Trophoblast cell (in vitro differentiated cells and primary cell): Measurements from ENCODE around the gene COL23A1.
A peak's percentile ranks its signal among the peaks of the same experiment; 100 is the strongest.

ENCODE experiments used
- DNase-seq, 2 donors: peaks; one replicate each; pipeline ENCODE4 v3.0.0-alpha.2; 2016
- H2AFZ ChIP-seq: 2 replicates; pipeline ENCODE4 v1.6.1; 2013; ENCODE audit warnings: low read length, moderate library complexity, mild to moderate bottlenecking; ENCODE audit not compliant: insufficient read depth, poor library complexity
- H2AK5ac ChIP-seq: 2 replicates; pipeline ENCODE4 v1.6.1; 2013; ENCODE audit warnings: mild to moderate bottlenecking, low read length
- H2BK120ac ChIP-seq: 2 replicates; pipeline ENCODE4 v1.6.1; 2013; ENCODE audit warnings: low read length, mild to moderate bottlenecking, moderate library complexity; ENCODE audit not compliant: insufficient read depth, poor library complexity
- H2BK12ac ChIP-seq: 2 replicates; pipeline ENCODE4 v1.6.1; 2013; ENCODE audit warnings: mild to moderate bottlenecking, low read length, moderate library complexity
- H2BK5ac ChIP-seq: 2 replicates; pipeline ENCODE4 v1.6.1; 2013; ENCODE audit warnings: low read length, low read depth, moderate library complexity, mild to moderate bottlenecking; ENCODE audit not compliant: poor library complexity
- H3K14ac ChIP-seq: 2 replicates; pipeline ENCODE4 v1.6.1; 2013; ENCODE audit warnings: mild to moderate bottlenecking, low read length
- H3K18ac ChIP-seq: 2 replicates; pipeline ENCODE4 v1.6.1; 2013; ENCODE audit warnings: mild to moderate bottlenecking, low read length
- H3K23ac ChIP-seq: 2 replicates; pipeline ENCODE4 v1.6.1; 2013; ENCODE audit warnings: low read length
- H3K27ac ChIP-seq: 2 replicates; pipeline ENCODE4 v1.5.1; 2013; ENCODE audit warnings: low read depth, mild to moderate bottlenecking, inconsistent platforms, low read length, moderate library complexity
- H3K27me3 ChIP-seq: 2 replicates; pipeline ENCODE4 v1.6.1; 2013; ENCODE audit warnings: inconsistent platforms, mild to moderate bottlenecking, low read length, moderate library complexity; ENCODE audit not compliant: insufficient read depth
- H3K36me3 ChIP-seq, 2 experiments: 1 replicate in 1 of 2; 2 replicates in 1 of 2; pipeline ENCODE4 v1.6.1; 2013; ENCODE audit warnings: low read length in 2 of 2, mild to moderate bottlenecking in 2 of 2, moderate library complexity in 1 of 2; ENCODE audit not compliant: insufficient read depth in 2 of 2, control insufficient read depth in 1 of 2
- H3K4ac ChIP-seq: 2 replicates; pipeline ENCODE4 v1.6.1; 2013; ENCODE audit warnings: low read depth, mild to moderate bottlenecking, low read length, moderate library complexity
- H3K4me1 ChIP-seq, 2 experiments: 1 replicate in 1 of 2; 2 replicates in 1 of 2; pipeline ENCODE4 v1.6.1; 2013; ENCODE audit warnings: low read length in 2 of 2, mild to moderate bottlenecking in 2 of 2, moderate library complexity in 1 of 2; ENCODE audit not compliant: insufficient read depth in 2 of 2, control insufficient read depth in 1 of 2
- H3K4me2 ChIP-seq: 2 replicates; pipeline ENCODE4 v1.6.1; 2013; ENCODE audit warnings: inconsistent platforms, mild to moderate bottlenecking, low read length, moderate library complexity
- H3K4me3 ChIP-seq: 2 replicates; pipeline ENCODE4 v1.5.1; 2013; ENCODE audit warnings: mild to moderate bottlenecking, low read depth, low read length, inconsistent platforms
- H3K79me1 ChIP-seq: one replicate; pipeline ENCODE4 v1.6.1; 2013; ENCODE audit warnings: low read length
- H3K79me2 ChIP-seq: 2 replicates; pipeline ENCODE4 v1.6.1; 2013; ENCODE audit warnings: low read length, mild to moderate bottlenecking; ENCODE audit not compliant: control insufficient read depth, insufficient read depth, poor library complexity
- H3K9ac ChIP-seq: 2 replicates; pipeline ENCODE4 v1.6.1; 2013; ENCODE audit warnings: mild to moderate bottlenecking, low read length
- H3K9me3 ChIP-seq: 2 replicates; pipeline ENCODE4 v1.6.1; 2013; ENCODE audit warnings: low read depth, mild to moderate bottlenecking, control low read depth, inconsistent platforms, low read length; ENCODE audit not compliant: insufficient read depth
- H4K12ac ChIP-seq: 2 replicates; pipeline ENCODE4 v1.6.1; 2013; ENCODE audit warnings: low read depth, mild to moderate bottlenecking, low read length, moderate library complexity
- H4K8ac ChIP-seq: 2 replicates; pipeline ENCODE4 v1.6.1; 2013; ENCODE audit warnings: low read depth, mild to moderate bottlenecking, low read length, moderate library complexity
- H4K91ac ChIP-seq: one replicate; pipeline ENCODE4 v1.6.1; 2013; ENCODE audit warnings: low read depth, mild to moderate bottlenecking, low read length, moderate library complexity
- WGBS: extraction: QIAGEN DNeasy Blood & Tissue Kit; methylation state at CpG from one replicate; pipeline ENCODE4 v1.1.7; 2013; ENCODE audit warnings: missing lambda C conversion rate; ENCODE audit not compliant: insufficient read length, insufficient coverage; ENCODE audit errors: extremely low coverage; 5-methylcytosine and 5-hydroxymethylcytosine counted together

Gene COL23A1

GRCh38 chr5:178314961-178315820, 275.0 kb downstream of the COL23A1 start:
- Histone ChIP-seq H3K27ac (no peak overlapping the region), H3K4me3 (no peak overlapping the region), H3K14ac (no peak overlapping the region), H3K4ac (no peak overlapping the region), H3K27me3 (no peaks in the 10 kb centered on the region), H3K9ac (no peak overlapping the region), H3K4me2 (no peak overlapping the region), H4K91ac (no peak overlapping the region), H3K23ac (no peak overlapping the region), H3K4me1 (peaks cover 0 to 3% of the 10 kb centered on the region in 2 experiments), H2AFZ (no peak overlapping the region), H4K12ac (no peak overlapping the region), H3K18ac (no peak overlapping the region), H3K79me2 (no peaks in the 10 kb centered on the region), H3K9me3 (peaks cover 4% of the 10 kb centered on the region), H2BK12ac (no peak overlapping the region), H3K36me3 (no peaks in the 10 kb centered on the region), H2BK5ac (no peak overlapping the region), H2AK5ac (no peak overlapping the region), H2BK120ac (no peak overlapping the region), H3K79me1 (no peaks in the 10 kb centered on the region), H4K8ac (no peak overlapping the region)
- no peak for DNase-seq
- WGBS: no CpG with 5 or more reads among the region's 19 CpGs

GRCh38 chr5:178314061-178314660, 276.0 kb downstream of the COL23A1 start:
- Histone ChIP-seq H3K4me1 (peaks cover 0 to 3% of the 10 kb centered on the region in 2 experiments), H2BK120ac (no peak overlapping the region), H4K12ac (no peak overlapping the region), H3K4me2 (no peak overlapping the region), H3K9me3 (peaks cover 2% of the 10 kb centered on the region), H2AFZ (no peak overlapping the region), H3K18ac (no peak overlapping the region), H3K79me1 (no peaks in the 10 kb centered on the region), H3K27me3 (no peaks in the 10 kb centered on the region), H3K4me3 (no peak overlapping the region), H3K9ac (no peak overlapping the region), H2BK12ac (no peak overlapping the region), H3K79me2 (no peaks in the 10 kb centered on the region), H2BK5ac (no peak overlapping the region), H3K27ac (no peak overlapping the region), H3K36me3 (no peaks in the 10 kb centered on the region), H2AK5ac (no peak overlapping the region), H3K14ac (no peak overlapping the region), H4K8ac (no peak overlapping the region), H3K4ac (no peak overlapping the region), H3K23ac (no peak overlapping the region), H4K91ac (no peak overlapping the region)
- no CpG with 5 or more reads among the region's 17 CpGs for WGBS
- no peak for DNase-seq

- H3K79me1 ChIP-seq: no peaks in the 10 kb centered on the region
- no peaks in the 10 kb centered on the region for H3K27me3 ChIP-seq
- H2BK120ac ChIP-seq: no peak overlapping the region
- H3K4ac ChIP-seq: no peak overlapping the region
- no peak for DNase-seq
- no peak overlapping the region for H2BK5ac ChIP-seq
- H4K91ac ChIP-seq: no peak overlapping the region
- no peak overlapping the region for H3K23ac ChIP-seq
- no peak overlapping the region for H4K12ac ChIP-seq
- no peak overlapping the region for H3K4me2 ChIP-seq
- H3K36me3 ChIP-seq: no peaks in the 10 kb centered on the region
- H3K79me2 ChIP-seq: no peaks in the 10 kb centered on the region
- H3K14ac ChIP-seq: no peak overlapping the region
- no CpG with 5 or more reads among the region's 11 CpGs for WGBS
- H3K18ac ChIP-seq: no peak overlapping the region
- H3K27ac ChIP-seq: no peak overlapping the region
- peaks cover 2% of the 10 kb centered on the region for H3K9me3 ChIP-seq
- H4K8ac ChIP-seq: no peak overlapping the region
- H2AFZ ChIP-seq: no peak overlapping the region
- no peak overlapping the region for H2BK12ac ChIP-seq
- no peak overlapping the region for H2AK5ac ChIP-seq
- H3K9ac ChIP-seq: no peak overlapping the region
- peaks cover 0 to 3% of the 10 kb centered on the region in 2 experiments for H3K4me1 ChIP-seq
- no peak overlapping the region for H3K4me3 ChIP-seq
Observed at GRCh38 chr5:178313316-178313715, 276.9 kb downstream of the COL23A1 start.

- no peak overlapping the region for H4K8ac ChIP-seq
- no CpG with 5 or more reads among the region's 18 CpGs for WGBS
Observed at GRCh38 chr5:178312880-178313282, 277.3 kb downstream of the COL23A1 start.

More at GRCh38 chr5:178312880-178313282, 277.3 kb downstream of the COL23A1 start:
- H4K91ac ChIP-seq: no peak overlapping the region
- H3K27ac ChIP-seq: no peak overlapping the region
- no peak overlapping the region for H3K4me2 ChIP-seq
- no peak overlapping the region for H4K12ac ChIP-seq
- H3K4me1 ChIP-seq: peaks cover 0 to 3% of the 10 kb centered on the region in 2 experiments
- H2AFZ ChIP-seq: no peak overlapping the region
- no peak overlapping the region for H2BK120ac ChIP-seq
- H3K14ac ChIP-seq: no peak overlapping the region
- no peak overlapping the region for H2AK5ac ChIP-seq
- no peak overlapping the region for H2BK12ac ChIP-seq
- no peak overlapping the region for H3K18ac ChIP-seq
- no peaks in the 10 kb centered on the region for H3K36me3 ChIP-seq
- peaks cover 2% of the 10 kb centered on the region for H3K9me3 ChIP-seq
- H3K4me3 ChIP-seq: no peak overlapping the region
- H3K27me3 ChIP-seq: no peaks in the 10 kb centered on the region
- no peak overlapping the region for H3K23ac ChIP-seq
- no peaks in the 10 kb centered on the region for H3K79me2 ChIP-seq
- H3K79me1 ChIP-seq: no peaks in the 10 kb centered on the region
- DNase-seq: peak in 1 of 2 donors; percentile 21
- no peak overlapping the region for H2BK5ac ChIP-seq
- no peak overlapping the region for H3K9ac ChIP-seq
- no peak overlapping the region for H3K4ac ChIP-seq
